Measurements from ENCODE around the gene ADH1B. TPM values are rescaled to one million over a fixed set of nuclear protein-coding genes. Genes with fewer than 3 reads are reported as not detected.

ADH1B gene
- total RNA-seq, 1 donor from 2014 or later: not detected

- no peak overlapping the region for H3K27ac Mint-ChIP-seq
- H3K36me3 Mint-ChIP-seq (ENCODE audit: low read depth): no peaks in the 10 kb centered on the region
- intact Hi-C loops (cut with micrococcal nuclease): no loop called here
- TF ChIP-seq, protein P1, sequence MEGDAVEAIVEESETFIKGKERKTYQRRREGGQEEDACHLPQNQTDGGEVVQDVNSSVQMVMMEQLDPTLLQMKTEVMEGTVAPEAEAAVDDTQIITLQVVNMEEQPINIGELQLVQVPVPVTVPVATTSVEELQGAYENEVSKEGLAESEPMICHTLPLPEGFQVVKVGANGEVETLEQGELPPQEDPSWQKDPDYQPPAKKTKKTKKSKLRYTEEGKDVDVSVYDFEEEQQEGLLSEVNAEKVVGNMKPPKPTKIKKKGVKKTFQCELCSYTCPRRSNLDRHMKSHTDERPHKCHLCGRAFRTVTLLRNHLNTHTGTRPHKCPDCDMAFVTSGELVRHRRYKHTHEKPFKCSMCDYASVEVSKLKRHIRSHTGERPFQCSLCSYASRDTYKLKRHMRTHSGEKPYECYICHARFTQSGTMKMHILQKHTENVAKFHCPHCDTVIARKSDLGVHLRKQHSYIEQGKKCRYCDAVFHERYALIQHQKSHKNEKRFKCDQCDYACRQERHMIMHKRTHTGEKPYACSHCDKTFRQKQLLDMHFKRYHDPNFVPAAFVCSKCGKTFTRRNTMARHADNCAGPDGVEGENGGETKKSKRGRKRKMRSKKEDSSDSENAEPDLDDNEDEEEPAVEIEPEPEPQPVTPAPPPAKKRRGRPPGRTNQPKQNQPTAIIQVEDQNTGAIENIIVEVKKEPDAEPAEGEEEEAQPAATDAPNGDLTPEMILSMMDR (IDR thresholded peaks at IDR 0.05): no peak
- H3K9me3 Mint-ChIP-seq: no peaks in the 10 kb centered on the region
- no peak overlapping the region for H3K4me3 Mint-ChIP-seq
- ATAC-seq (ENCODE audit: low read depth) (no peak), DNase-seq (no peak)
- H3K4me1 Mint-ChIP-seq: no peaks in the 10 kb centered on the region
- CTCF ChIA-PET: no interaction called here
- no peaks in the 10 kb centered on the region for H3K27me3 Mint-ChIP-seq
- POLR2A ChIA-PET: no interaction called here
Measured at GRCh38 chr4:99314211-99314610, 7.0 kb downstream of the ADH1B start.

DNA sequence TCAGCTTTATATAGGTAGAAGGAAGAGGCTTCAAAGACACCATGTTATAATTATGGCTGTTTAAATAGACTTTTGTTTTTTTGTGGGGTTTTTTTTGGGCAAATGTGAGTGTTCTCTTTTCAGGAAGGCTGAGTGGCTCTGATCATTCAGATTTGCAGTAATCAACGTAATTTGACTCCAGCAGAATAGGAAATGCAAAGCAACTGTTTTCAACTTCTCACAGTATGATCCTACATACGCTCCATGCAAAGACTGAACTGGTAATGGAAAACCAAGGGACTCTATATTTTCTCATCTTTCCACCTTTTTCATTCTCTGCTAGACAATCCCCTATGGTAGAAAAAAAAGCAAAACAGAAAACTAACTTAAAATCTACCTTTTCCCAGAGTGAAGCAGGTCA, 10.8 kb downstream of the ADH1B start:
- no peak overlapping the region for H3K27ac Mint-ChIP-seq
- no peaks in the 10 kb centered on the region for H3K9me3 Mint-ChIP-seq
- no peaks in the 10 kb centered on the region for H3K4me1 Mint-ChIP-seq
- no peaks in the 10 kb centered on the region for H3K36me3 Mint-ChIP-seq (ENCODE audit: low read depth)
- CTCF ChIA-PET: no interaction called here
- DNase-seq: no peak
- no peak overlapping the region for H3K4me3 Mint-ChIP-seq
- intact Hi-C loops (cut with micrococcal nuclease): no loop called here
- TF ChIP-seq, protein P1 (IDR thresholded peaks at IDR 0.05): no peak
- H3K27me3 Mint-ChIP-seq: no peaks in the 10 kb centered on the region
- no peak for ATAC-seq (ENCODE audit: low read depth)
- POLR2A ChIA-PET: no interaction called here

DNA sequence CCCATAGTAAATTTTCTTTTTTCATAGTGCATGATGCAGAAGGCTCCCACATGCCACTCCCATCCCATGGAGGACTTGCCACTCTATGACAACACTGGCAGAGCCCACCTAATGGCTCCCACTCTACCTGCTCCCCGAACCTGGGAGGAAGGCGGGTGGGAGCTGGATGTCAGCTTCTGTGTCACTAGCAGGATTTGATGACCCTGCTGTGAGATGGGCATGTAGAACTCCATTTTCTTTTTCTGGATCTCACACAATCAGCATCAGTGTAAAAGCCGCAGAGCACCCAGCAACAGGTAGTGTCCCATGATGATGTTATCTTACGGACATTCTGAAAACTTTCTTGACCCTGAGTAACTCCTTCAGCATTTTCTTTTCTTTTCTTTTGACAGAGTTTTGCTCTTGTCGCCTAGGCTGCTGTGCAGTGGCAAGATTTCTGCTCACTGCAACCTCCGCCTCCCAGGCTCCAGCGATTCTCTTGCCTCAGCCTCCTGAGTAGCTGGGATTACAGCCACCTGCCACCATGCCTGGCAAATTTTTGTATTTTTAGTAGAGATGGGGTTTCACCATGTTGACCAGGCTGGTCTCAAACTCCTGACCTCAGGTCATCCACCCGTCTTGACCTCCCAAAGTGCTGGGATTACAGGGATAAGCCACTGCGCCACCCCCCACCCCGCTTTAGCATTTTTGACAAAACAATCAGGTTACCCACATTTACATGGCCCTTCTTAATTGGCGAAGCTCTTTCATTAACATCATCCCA, 15.4 kb downstream of the ADH1B start:
- intact Hi-C loops (cut with micrococcal nuclease): no loop called here
- CTCF ChIA-PET: no interaction called here
- TF ChIP-seq, protein P1 (IDR thresholded peaks at IDR 0.05): no peak
- Mint-ChIP-seq H3K4me1 (no peaks in the 10 kb centered on the region), H3K27ac (no peak overlapping the region), H3K27me3 (no peaks in the 10 kb centered on the region), H3K9me3 (peaks cover 3% of the 10 kb centered on the region), H3K4me3 (no peak overlapping the region), H3K36me3 (ENCODE audit: low read depth) (no peaks in the 10 kb centered on the region)
- POLR2A ChIA-PET: no interaction called here
- no peak for DNase-seq
- ATAC-seq (ENCODE audit: low read depth): no peak

- intact Hi-C loops (cut with micrococcal nuclease): no loop called here
- CTCF ChIA-PET: no interaction called here
- DNase-seq (no peak), ATAC-seq (ENCODE audit: low read depth) (no peak)
- no peaks in the 10 kb centered on the region for H3K4me1 Mint-ChIP-seq
- H3K27me3 Mint-ChIP-seq: no peaks in the 10 kb centered on the region
- no peak overlapping the region for H3K27ac Mint-ChIP-seq
- H3K4me3 Mint-ChIP-seq: no peak overlapping the region
- TF ChIP-seq, protein P1 (IDR thresholded peaks at IDR 0.05): no peak
- POLR2A ChIA-PET: no interaction called here
- peaks cover 15% of the 10 kb centered on the region for H3K9me3 Mint-ChIP-seq
- no peaks in the 10 kb centered on the region for H3K36me3 Mint-ChIP-seq (ENCODE audit: low read depth)
Measured at GRCh38 chr4:99301376-99302164, 19.6 kb downstream of the ADH1B start.

DNA sequence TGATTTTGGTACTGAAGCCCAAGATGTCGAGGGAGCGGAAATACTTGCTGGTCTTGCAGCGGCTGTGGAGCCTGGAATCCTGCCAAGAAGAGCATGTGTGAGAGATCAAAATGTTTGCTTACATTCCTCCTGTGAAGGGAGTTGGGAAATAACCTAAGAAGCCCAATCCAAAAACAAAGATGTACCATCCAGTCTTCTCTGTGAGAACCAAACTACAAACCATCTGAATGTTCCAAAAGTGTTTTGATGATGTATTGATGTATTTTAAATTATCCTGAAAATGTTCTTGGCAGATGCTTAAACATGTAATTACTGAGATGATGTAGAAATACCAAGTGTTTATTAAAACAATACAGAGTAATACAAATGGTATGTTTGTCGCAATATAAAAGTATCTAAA, 20.3 kb downstream of the ADH1B start:
- ChIA-PET CTCF (no interaction called here), POLR2A (no interaction called here)
- Mint-ChIP-seq H3K27ac (no peak overlapping the region), H3K36me3 (ENCODE audit: low read depth) (no peaks in the 10 kb centered on the region), H3K27me3 (no peaks in the 10 kb centered on the region), H3K9me3 (peaks cover 19% of the 10 kb centered on the region), H3K4me3 (no peak overlapping the region), H3K4me1 (no peaks in the 10 kb centered on the region)
- no peak for DNase-seq
- ATAC-seq (ENCODE audit: low read depth): no peak
- intact Hi-C loops (cut with micrococcal nuclease): no loop called here
- TF ChIP-seq, protein P1 (IDR thresholded peaks at IDR 0.05): no peak
